Keratinocyte (primary cell): ENCODE measurements around the gene PLTP. TPM values are rescaled to one million over a fixed set of nuclear protein-coding genes. Genes with fewer than 3 reads are reported as not detected.
A peak's percentile ranks its signal among the peaks of the same experiment; 100 is the strongest.

Source experiments
- DNase-seq: peaks from one replicate; pipeline ENCODE4 v3.0.0-alpha.2; 2011; ENCODE audit warnings: low read depth, missing footprints, low spot score
- FAIRE-seq: peaks from 2 replicates; lab custom pipeline; 2011; peaks lifted over from hg19 to GRCh38; lab: Jason Lieb, UNC
- H2AFZ ChIP-seq: 2 replicates; pipeline ENCODE4 v1.6.0; 2012; ENCODE audit warnings: low read length, control low read depth, inconsistent platforms; ENCODE audit not compliant: control insufficient read depth
- H3K27ac ChIP-seq: 2 replicates; pipeline ENCODE4 v1.5.1; 2011; ENCODE audit warnings: low read length; ENCODE audit not compliant: control insufficient read depth, insufficient read depth
- H3K27me3 ChIP-seq: 3 replicates; pipeline ENCODE4 v1.6.0; 2011; ENCODE audit warnings: low read length; ENCODE audit not compliant: control insufficient read depth, insufficient read depth; ENCODE audit errors: extremely low read depth
- H3K36me3 ChIP-seq, 2 experiments: 2 replicates in 1 of 2; 3 replicates in 1 of 2; pipeline ENCODE4 v1.5.1; 2011; ENCODE audit warnings: low read length in 2 of 2, mild to moderate bottlenecking in 1 of 2; ENCODE audit not compliant: control insufficient read depth in 2 of 2, insufficient read depth in 2 of 2; ENCODE audit errors: extremely low read depth in 1 of 2
- H3K4me1 ChIP-seq: 3 replicates; pipeline ENCODE4 v1.5.1; 2011; ENCODE audit warnings: low read length; ENCODE audit not compliant: control insufficient read depth, insufficient read depth; ENCODE audit errors: extremely low read depth
- H3K4me2 ChIP-seq: 3 replicates; pipeline ENCODE4 v1.6.0; 2011; ENCODE audit warnings: low read depth, low read length; ENCODE audit not compliant: control insufficient read depth, insufficient read depth; ENCODE audit errors: extremely low read depth
- H3K4me3 ChIP-seq, 3 experiments: fragments of 200-600 bp in 1 of 3; sonication (generic) in 1 of 3; 2 replicates in 2 of 3; 3 replicates in 1 of 3; pipeline ENCODE4 v1.5.1; 2011 to 2016; ENCODE audit warnings: low read length in 3 of 3, mild to moderate bottlenecking in 3 of 3, control low read depth in 2 of 3, inconsistent platforms in 1 of 3, low read depth in 1 of 3, mixed read lengths in 1 of 3, mixed run types in 1 of 3, moderate library complexity in 1 of 3; ENCODE audit not compliant: control insufficient read depth in 2 of 3, insufficient read depth in 2 of 3; ENCODE audit errors: extremely low read depth in 1 of 3
- H3K79me2 ChIP-seq: 2 replicates; pipeline ENCODE4 v1.6.0; 2012; ENCODE audit warnings: low read length; ENCODE audit not compliant: control insufficient read depth, insufficient read depth
- H3K9ac ChIP-seq: 3 replicates; pipeline ENCODE4 v1.6.0; 2011; ENCODE audit warnings: low read length; ENCODE audit not compliant: control insufficient read depth, insufficient read depth; ENCODE audit errors: extremely low read depth
- H3K9me1 ChIP-seq: 3 replicates; pipeline ENCODE4 v1.6.0; 2011; ENCODE audit warnings: low read length; ENCODE audit not compliant: control insufficient read depth, insufficient read depth; ENCODE audit errors: extremely low read depth
- H3K9me3 ChIP-seq: 2 replicates; pipeline ENCODE4 v1.5.1; 2012; ENCODE audit warnings: low read depth, low read length; ENCODE audit not compliant: control insufficient read depth
- H4K20me1 ChIP-seq: 3 replicates; pipeline ENCODE4 v1.6.0; 2011; ENCODE audit warnings: low read length; ENCODE audit not compliant: control insufficient read depth, insufficient read depth; ENCODE audit errors: extremely low read depth
- CTCF ChIP-seq, 3 experiments: IDR thresholded peaks in 1 of 3; conservative IDR thresholded peaks in 1 of 3; optimal IDR thresholded peaks in 1 of 3; 2 replicates in 2 of 3; 3 replicates in 1 of 3; pipeline versions ENCODE3 to v1.5.1; 2011; ENCODE audit warnings: low read length in 3 of 3, mild to moderate bottlenecking in 3 of 3, moderate library complexity in 2 of 3, control low read depth in 1 of 3, inconsistent platforms in 1 of 3; ENCODE audit not compliant: insufficient read depth in 2 of 3; ENCODE audit errors: extremely low read depth in 1 of 3
- EZH2 ChIP-seq: IDR thresholded peaks from one replicate; pipeline ENCODE4 v1.6.1; 2012; ENCODE audit warnings: inconsistent platforms, mild to moderate bottlenecking, low read length, moderate library complexity
- dilution Hi-C: fragments of 300-500 bp; cut with MboI; formaldehyde crosslinking; loops from one replicate; pipeline ENCODE4 v1.7.0; 2020; ENCODE audit warnings: low sequenced_read_pairs; ENCODE audit not compliant: extremely low pct_ligation_motif_present
- polyA plus RNA-seq, 5 experiments: library from polyadenylated mRNA; depleted of rRNA in 3 of 5; stranded (reverse) in 3 of 5; stranded (forward) in 1 of 5; unstranded in 1 of 5; fragments of >200 nt; gene quantifications; 1 replicate in 1 of 5; 2 replicates in 3 of 5; 3 replicates in 1 of 5; pipeline versions ENCODE4 v1.2.1 to v1.2.3, GENCODE V29; 2011 to 2012; ENCODE audit warnings: missing spikeins in 2 of 5, low read depth in 1 of 5, low replicate concordance in 1 of 5

Gene PLTP
- polyA plus RNA-seq, 1 donor (not counting 4 experiments of a cell fraction or from before 2014, with no cell fraction given), result 26.3 TPM

DNA sequence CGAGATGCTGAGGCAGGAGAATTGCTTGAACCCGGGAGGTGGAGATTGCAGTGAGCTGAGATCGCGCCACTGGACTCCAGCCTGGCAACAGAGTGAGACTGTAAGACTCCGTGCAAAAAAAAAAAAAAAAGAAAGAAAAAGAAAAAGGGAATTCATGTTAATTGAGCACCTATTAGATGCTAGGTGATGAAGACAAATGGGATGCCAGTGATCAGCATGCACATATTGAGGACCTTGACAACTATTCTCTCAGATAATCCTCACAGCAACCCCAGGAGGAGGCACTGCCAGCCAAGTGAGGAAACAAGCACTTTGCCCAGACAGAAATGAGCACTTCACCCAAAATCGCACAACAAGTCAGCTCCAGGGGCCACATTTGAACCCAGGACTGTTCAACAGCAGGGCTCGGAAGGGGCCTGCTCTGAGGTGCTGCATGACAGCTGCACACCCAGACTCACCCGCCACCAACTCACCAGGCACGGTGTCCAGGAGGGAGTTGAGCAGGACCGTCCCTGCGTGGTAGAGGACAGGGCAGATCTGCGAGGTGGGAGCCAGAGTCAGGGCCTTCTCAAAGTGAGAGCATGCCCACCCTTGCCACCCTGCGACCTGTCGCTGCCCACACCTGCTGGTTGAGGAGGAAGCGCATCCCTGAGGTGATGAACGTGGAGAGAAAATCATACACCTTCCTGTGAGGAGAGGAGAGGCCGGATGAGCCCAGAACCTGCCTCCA is 4.6 kb downstream of the PLTP start:
- Histone ChIP-seq H3K9me1 (peaks cover 7% of the 10 kb centered on the region), H4K20me1 (no peaks in the 10 kb centered on the region), H3K4me2 (no peak overlapping the region), H3K9ac (no peak overlapping the region), H3K4me1 (peaks cover 27% of the 10 kb centered on the region), H3K4me3 (no peak overlapping the region), H3K36me3 (peaks cover 7 to 14% of the 10 kb centered on the region in 2 experiments), H2AFZ (no peak overlapping the region), H3K27me3 (no peaks in the 10 kb centered on the region), H3K27ac (no peak overlapping the region), H3K79me2 (no peaks in the 10 kb centered on the region), H3K9me3 (no peaks in the 10 kb centered on the region)
- no peak for FAIRE-seq
- DNase-seq, result no peak
- dilution Hi-C loops, result no loop called here
- TF ChIP-seq CTCF (optimal IDR thresholded peaks at IDR 0.05 in 1 of 3, IDR thresholded peaks at IDR 0.05 in 1 of 3, conservative IDR thresholded peaks at IDR 0.05 in 1 of 3; ENCODE audit: extremely low read depth in 1 of 3, insufficient read depth in 2 of 3, low read length in 3 of 3) (no peak), EZH2 (no peak)

- dilution Hi-C loops, result no loop called here
- H3K79me2 ChIP-seq, result no peaks in the 10 kb centered on the region
- H3K27me3 ChIP-seq, result no peaks in the 10 kb centered on the region
- no peak for FAIRE-seq
- H3K4me3 ChIP-seq, result no peak overlapping the region
- H4K20me1 ChIP-seq, result no peaks in the 10 kb centered on the region
- no peak overlapping the region for H2AFZ ChIP-seq
- no peak for TF ChIP-seq CTCF (optimal IDR thresholded peaks at IDR 0.05 in 1 of 3, IDR thresholded peaks at IDR 0.05 in 1 of 3, conservative IDR thresholded peaks at IDR 0.05 in 1 of 3; ENCODE audit: extremely low read depth in 1 of 3, insufficient read depth in 2 of 3, low read length in 3 of 3)
- no peak for TF ChIP-seq EZH2
- H3K4me2 ChIP-seq, result peak overlapping the region; percentile 46
- H3K36me3 ChIP-seq, result peaks cover 7 to 22% of the 10 kb centered on the region in 2 experiments
- peak overlapping the region; percentile 34 for H3K9ac ChIP-seq
- peaks cover 7% of the 10 kb centered on the region for H3K9me1 ChIP-seq
- peak overlapping the region; percentile 62 for H3K27ac ChIP-seq
- peaks cover 13% of the 10 kb centered on the region for H3K4me1 ChIP-seq
- no peak for DNase-seq
- no peaks in the 10 kb centered on the region for H3K9me3 ChIP-seq
Observed at GRCh38 chr20:45905505-45906079, 6.4 kb downstream of the PLTP start.
